ENCODE data around the gene TSPAN11. TPM values are rescaled to one million over a fixed set of nuclear protein-coding genes. Genes with fewer than 3 reads are reported as not detected.

TSPAN11 gene
- total and polyA plus RNA-seq, 2 experiments from 2014 or later, result 2.1 to 6.0 TPM

DNA sequence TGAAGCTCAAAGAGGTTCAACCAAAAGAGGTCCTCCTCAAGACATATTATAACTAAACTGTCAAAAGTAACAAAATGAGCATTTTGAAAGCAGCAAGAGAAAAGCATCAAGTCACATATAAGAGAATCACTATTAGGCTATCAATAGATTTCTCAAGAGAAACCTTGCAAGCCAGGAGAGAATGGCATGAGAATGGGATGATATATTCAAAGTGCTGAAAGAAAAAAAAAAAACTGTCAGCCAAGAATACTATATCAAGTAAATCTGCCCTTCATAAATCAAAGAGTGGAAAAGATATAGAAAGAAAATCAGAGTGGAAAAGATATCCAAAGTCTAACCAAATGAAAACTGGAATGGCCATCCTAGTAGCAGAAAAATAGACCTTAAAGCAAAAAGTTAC lies 39.3 kb upstream of the TSPAN11 start:
- Histone ChIP-seq H3K27me3 (ENCODE audit: insufficient read depth) (no peaks in the 10 kb centered on the region), H3K27ac (ENCODE audit: low read depth) (no peak overlapping the region), H3K4me2 (no peak overlapping the region), H3K4me1 (ENCODE audit: insufficient read depth) (no peaks in the 10 kb centered on the region), H2AFZ (no peak overlapping the region), H3K36me3 (ENCODE audit: insufficient read depth) (no peaks in the 10 kb centered on the region), H3K4me3 (no peak overlapping the region), H3K9me2 (ENCODE audit: insufficient read depth) (peaks cover 4% of the 10 kb centered on the region; the same call in 1 of the 2 replicates), H3F3A (replicated peaks; ENCODE audit: low read depth) (no peaks in the 10 kb centered on the region), H4K20me1 (replicated peaks; ENCODE audit: insufficient read depth) (no peaks in the 10 kb centered on the region), H3K79me2 (replicated peaks; ENCODE audit: insufficient read depth) (no peaks in the 10 kb centered on the region)
- no peak for ATAC-seq
- TF ChIP-seq JUNB (IDR thresholded peaks at IDR 0.05; ENCODE audit: unreplicated experiment) (no peak), POLR2AphosphoS5 (IDR thresholded peaks at IDR 0.05; ENCODE audit: low read depth) (no peak)
- peaks cover 22% of the 10 kb centered on the region for H3K9me3 Mint-ChIP-seq
- no peaks in the 10 kb centered on the region; the same call in 2 of the 3 replicates for H3K36me3 Mint-ChIP-seq (ENCODE audit: low read depth)
- H3K27me3 Mint-ChIP-seq (ENCODE audit: insufficient read depth, low read depth, poor library complexity), result no peaks in the 10 kb centered on the region
- H3K27ac Mint-ChIP-seq, result no peak overlapping the region
- no peaks in the 10 kb centered on the region for H3K4me1 Mint-ChIP-seq
- no peak overlapping the region for H3K4me3 Mint-ChIP-seq
- no peak for DNase-seq (ENCODE audit: low spot score)

DNA sequence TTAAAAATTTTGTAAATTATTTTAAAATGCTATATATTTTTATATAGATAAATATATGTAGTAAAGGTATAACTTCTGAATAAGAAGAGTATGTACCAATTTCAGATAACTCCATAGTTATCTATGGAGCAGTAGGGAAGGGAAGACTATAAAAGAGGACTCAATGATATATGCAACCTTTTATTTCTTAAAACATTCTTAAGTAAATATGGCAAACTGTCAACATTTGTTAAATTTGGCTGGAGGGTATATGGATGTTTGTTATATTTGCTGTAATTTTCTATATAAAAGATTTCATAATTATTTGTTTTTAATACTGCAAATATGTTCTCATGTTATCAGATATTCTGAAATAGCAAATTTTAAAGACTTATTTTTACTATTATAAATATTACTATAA lies 38.3 kb upstream of the TSPAN11 start:
- no peaks in the 10 kb centered on the region for H4K20me1 ChIP-seq (replicated peaks; ENCODE audit: insufficient read depth)
- peaks cover 22% of the 10 kb centered on the region for H3K9me3 Mint-ChIP-seq
- no peaks in the 10 kb centered on the region for H3K4me1 Mint-ChIP-seq
- H3K36me3 Mint-ChIP-seq (ENCODE audit: low read depth), result no peaks in the 10 kb centered on the region; the same call in 2 of the 3 replicates
- no peak overlapping the region for H2AFZ ChIP-seq
- DNase-seq (ENCODE audit: low spot score) (no peak), ATAC-seq (no peak)
- H3K4me2 ChIP-seq, result no peak overlapping the region
- no peaks in the 10 kb centered on the region for H3K79me2 ChIP-seq (replicated peaks; ENCODE audit: insufficient read depth)
- H3K27me3 ChIP-seq (ENCODE audit: insufficient read depth), result no peaks in the 10 kb centered on the region
- H3K9me2 ChIP-seq (ENCODE audit: insufficient read depth), result peaks cover 4% of the 10 kb centered on the region; the same call in 1 of the 2 replicates
- H3K27ac ChIP-seq (ENCODE audit: low read depth), result no peak overlapping the region
- no peak overlapping the region for H3K4me3 ChIP-seq
- H3F3A ChIP-seq (replicated peaks; ENCODE audit: low read depth), result no peaks in the 10 kb centered on the region
- no peaks in the 10 kb centered on the region for H3K4me1 ChIP-seq (ENCODE audit: insufficient read depth)
- no peaks in the 10 kb centered on the region for H3K36me3 ChIP-seq (ENCODE audit: insufficient read depth)
- no peak overlapping the region for H3K4me3 Mint-ChIP-seq
- H3K27ac Mint-ChIP-seq, result no peak overlapping the region
- H3K27me3 Mint-ChIP-seq (ENCODE audit: insufficient read depth, low read depth, poor library complexity), result no peaks in the 10 kb centered on the region
- no peak for TF ChIP-seq EZH2phosphoT487 (IDR thresholded peaks at IDR 0.05; ENCODE audit: unreplicated experiment)
- TF ChIP-seq CTCF (conservative IDR thresholded peaks at IDR 0.05; ENCODE audit: low read depth in 2 of 2), result no peak
- no peak for TF ChIP-seq REST (IDR thresholded peaks at IDR 0.05; ENCODE audit: unreplicated experiment)
- no peak for TF ChIP-seq ZNF331 (CRISPR knock-in tag; IDR thresholded peaks at IDR 0.05; ENCODE audit: low read depth)
- no peak for TF ChIP-seq CREB1 (CRISPR knock-in tag; IDR thresholded peaks at IDR 0.05; ENCODE audit: low read depth)
- TF ChIP-seq NANOG (IDR thresholded peaks at IDR 0.05; ENCODE audit: borderline replicate concordance), result no peak
- TF ChIP-seq ZNF114 (CRISPR knock-in tag; IDR thresholded peaks at IDR 0.05), result no peak
- TF ChIP-seq ZNF462 (CRISPR knock-in tag; IDR thresholded peaks at IDR 0.05), result no peak
- no peak for TF ChIP-seq STAT1 (IDR thresholded peaks at IDR 0.05; ENCODE audit: unreplicated experiment)

Data from GM23338 (cell line).